22Rv1 (cell line): ENCODE measurements around the gene AGAP1.

Source experiments
- H3K27ac ChIP-seq: fragments of 450-650 bp; 2 replicates; pipeline ENCODE4 v1.5.1; 2017
- ZFX ChIP-seq: fragments of 450-650 bp; IDR thresholded peaks from 2 replicates; pipeline ENCODE4 v1.6.1; 2017; ENCODE audit warnings: antibody characterized with exemption, borderline replicate concordance
- TF ChIP-seq, protein P1 (sequence below): fragments of 450-650 bp; IDR thresholded peaks from 2 replicates; pipeline ENCODE4 v1.5.1; 2017; ENCODE audit warnings: mild to moderate bottlenecking

The AGAP1 gene

DNA sequence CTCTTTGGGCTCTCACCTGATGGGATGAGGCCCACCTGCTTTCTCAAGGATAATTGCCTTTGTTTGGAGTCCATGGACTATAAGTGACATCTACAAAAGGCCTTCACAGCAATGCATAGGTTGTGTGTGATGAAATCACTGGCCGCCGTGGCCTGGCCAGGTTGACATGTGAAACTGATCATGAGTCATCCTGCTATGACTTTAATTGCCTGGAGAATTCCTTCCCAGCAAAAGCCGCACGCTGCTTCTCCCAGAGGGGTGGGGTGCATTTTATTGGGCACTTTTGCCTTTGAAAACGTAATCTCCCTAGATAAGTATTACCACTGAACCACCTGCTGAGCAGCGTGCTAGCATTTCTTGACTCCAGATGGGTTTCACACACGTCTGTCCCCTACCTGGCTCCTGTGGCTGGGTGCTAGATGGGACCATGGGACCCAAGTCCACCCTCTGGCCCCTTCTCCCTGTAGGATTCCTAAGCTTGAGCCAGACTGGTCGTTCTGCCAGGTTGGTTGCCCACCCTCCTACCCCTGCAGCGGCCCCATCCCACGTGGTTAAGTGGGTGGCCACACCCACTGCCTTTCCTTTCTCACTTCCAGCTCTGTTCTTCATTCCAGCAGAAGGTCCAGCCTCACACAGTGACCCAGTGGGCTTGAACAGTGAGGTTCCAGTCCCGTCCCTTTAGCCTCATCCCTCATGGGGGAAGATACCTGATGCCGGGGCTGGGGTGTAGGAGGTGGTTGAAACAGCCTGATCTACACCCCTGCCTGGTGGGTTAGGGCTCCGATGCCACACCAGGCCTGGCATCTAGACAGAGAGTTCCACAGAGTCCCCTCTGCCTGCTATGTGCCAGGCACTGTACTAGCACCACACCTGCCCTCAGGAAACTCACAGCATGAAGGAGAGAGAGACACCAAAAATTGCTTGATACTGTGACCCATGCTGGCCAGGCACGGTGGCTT is 584.7 kb downstream of the AGAP1 start:
- no peak overlapping the region for H3K27ac ChIP-seq
- TF ChIP-seq, protein P1, sequence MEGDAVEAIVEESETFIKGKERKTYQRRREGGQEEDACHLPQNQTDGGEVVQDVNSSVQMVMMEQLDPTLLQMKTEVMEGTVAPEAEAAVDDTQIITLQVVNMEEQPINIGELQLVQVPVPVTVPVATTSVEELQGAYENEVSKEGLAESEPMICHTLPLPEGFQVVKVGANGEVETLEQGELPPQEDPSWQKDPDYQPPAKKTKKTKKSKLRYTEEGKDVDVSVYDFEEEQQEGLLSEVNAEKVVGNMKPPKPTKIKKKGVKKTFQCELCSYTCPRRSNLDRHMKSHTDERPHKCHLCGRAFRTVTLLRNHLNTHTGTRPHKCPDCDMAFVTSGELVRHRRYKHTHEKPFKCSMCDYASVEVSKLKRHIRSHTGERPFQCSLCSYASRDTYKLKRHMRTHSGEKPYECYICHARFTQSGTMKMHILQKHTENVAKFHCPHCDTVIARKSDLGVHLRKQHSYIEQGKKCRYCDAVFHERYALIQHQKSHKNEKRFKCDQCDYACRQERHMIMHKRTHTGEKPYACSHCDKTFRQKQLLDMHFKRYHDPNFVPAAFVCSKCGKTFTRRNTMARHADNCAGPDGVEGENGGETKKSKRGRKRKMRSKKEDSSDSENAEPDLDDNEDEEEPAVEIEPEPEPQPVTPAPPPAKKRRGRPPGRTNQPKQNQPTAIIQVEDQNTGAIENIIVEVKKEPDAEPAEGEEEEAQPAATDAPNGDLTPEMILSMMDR, result no peak
- TF ChIP-seq ZFX, result no peak

DNA sequence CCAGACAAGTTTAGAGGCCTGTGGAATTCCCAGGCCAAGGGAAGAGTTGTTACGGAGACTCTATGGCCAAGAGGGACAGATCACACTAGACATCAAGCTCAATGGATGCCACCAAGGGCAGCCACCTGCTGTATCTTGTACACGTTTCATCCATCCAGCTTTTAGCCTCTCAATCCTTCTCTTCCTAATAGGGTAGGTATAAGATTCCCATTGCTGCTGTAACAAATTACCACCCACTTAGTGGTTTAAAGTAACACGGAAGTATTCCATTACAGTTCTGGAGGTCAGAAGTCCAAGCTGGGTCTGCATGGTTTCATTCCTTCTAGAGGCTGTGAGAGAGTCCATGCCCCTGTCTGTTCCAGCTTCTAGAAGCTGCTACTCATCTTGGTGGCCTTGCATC is 586.6 kb downstream of the AGAP1 start:
- H3K27ac ChIP-seq, result no peak overlapping the region
- TF ChIP-seq, protein P1, result no peak
- TF ChIP-seq ZFX, result no peak

DNA sequence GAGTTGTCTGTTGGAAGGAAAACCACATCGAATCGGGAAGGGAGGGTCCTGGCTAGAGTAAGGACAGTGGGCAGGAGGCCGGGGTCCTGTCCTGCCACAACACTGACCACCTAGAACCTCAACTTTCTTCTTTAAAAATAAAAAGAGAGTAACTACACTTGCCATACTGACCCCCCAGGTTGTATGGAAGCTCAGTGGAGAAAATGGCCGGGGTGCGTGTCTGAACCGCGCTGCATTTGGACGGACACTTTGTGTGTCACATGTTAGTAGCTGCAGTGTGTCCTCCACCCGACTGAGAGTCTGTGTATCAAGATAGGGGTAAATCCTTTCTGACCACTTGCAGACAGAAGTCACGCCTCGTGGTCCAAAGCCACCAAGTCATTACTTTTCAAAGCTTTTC is 587.3 kb downstream of the AGAP1 start:
- H3K27ac ChIP-seq, result no peak overlapping the region
- TF ChIP-seq ZFX, result no peak
- TF ChIP-seq, protein P1, result no peak

DNA sequence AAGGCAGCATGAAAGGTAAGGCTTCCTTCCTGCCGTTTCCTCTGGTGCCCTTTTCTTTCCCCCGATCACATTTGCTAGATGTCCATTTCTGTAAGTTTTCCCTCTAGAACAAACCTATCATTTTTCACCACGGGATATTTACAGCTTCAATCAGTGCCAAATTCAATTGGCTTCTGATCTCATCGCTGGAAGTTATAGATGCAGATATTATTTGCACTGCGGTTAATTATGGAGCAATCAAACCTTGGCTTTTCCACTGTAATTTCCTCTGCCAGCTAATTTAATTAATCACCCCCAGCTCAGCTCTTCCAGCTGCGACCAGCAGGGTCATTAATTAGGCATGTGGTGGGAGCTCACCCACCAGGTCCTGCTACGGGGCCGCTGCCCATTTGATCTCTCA is 588.2 kb downstream of the AGAP1 start:
- TF ChIP-seq, protein P1, result no peak
- TF ChIP-seq ZFX, result no peak
- H3K27ac ChIP-seq, result no peak overlapping the region

DNA sequence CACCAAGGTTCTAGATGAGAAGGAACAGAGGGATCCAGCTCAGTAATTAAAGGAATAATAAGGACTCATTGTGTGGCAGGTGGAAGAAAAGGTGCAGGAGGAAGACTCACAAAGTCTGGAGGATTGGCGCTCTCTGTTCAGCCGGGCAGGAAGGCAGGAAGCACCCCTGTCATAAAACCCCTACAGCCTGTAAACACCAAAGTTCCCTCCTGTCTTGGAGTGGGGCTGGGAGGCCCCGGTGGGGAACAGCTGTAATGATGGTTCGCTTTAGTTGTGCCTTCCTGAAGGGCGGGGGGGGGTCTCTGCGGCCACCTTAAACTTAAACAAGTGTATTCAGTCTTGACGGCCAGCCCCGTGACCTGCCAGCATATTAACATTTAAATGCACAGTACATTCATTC is 590.1 kb downstream of the AGAP1 start:
- no peak overlapping the region for H3K27ac ChIP-seq
- TF ChIP-seq, protein P1, result no peak
- TF ChIP-seq ZFX, result no peak

DNA sequence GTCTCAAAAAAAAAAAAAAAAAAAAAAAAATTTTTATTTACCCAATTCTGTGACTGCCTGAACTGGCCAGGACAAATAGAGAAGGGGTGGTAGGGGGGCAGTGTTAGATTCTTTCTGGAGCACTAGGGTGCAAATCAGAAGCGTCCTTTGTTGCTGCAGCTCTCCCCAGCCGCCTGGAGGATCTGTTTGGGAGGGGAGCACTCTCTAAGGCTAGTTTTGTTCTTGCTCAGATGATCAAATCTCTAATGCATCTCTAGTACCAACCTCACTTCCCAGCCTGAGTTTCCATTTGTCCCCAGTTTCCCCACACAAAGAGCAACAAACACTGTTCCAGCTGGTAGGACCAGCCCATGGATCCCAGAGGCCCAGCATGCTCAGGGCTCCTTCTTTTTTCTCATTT is 591.4 kb downstream of the AGAP1 start:
- no peak overlapping the region for H3K27ac ChIP-seq
- TF ChIP-seq, protein P1, result no peak
- no peak for TF ChIP-seq ZFX

DNA sequence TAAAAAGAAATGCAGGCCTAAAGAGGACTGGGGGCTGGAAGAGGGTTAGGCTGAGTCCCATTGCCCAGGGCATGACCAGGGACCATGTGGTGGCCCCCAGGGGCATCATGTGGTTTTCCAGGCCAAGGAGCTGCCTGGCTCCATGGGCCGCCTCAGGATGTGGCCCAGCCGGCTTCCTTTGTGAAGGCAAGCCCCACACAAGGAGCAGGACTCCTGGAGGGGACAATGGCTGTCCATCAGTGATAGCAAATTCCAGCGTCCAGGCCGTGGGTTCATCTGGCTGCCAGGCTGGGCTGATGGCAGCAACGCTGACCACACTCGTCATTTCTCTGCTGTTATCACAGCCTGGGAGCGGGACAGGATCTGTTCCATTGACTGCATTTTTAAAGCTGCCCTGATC is 591.8 kb downstream of the AGAP1 start:
- no peak for TF ChIP-seq ZFX
- TF ChIP-seq, protein P1, result no peak
- no peak overlapping the region for H3K27ac ChIP-seq
